H4 (cell line): Measurements from ENCODE around the gene PAGE2B. TPM values are rescaled to one million over a fixed set of nuclear protein-coding genes. Genes with fewer than 3 reads are reported as not detected.
A peak's percentile ranks its signal among the peaks of the same experiment; 100 is the strongest.
"Not testable (repeated sequence)": the region's sequence is repeated elsewhere in the genome, so short reads cannot be mapped to it uniquely, and the experiment has no call there.

Experiments used
- DNase-seq: peaks from one replicate; pipeline ENCODE4 v3.0.0-alpha.2; 2015; ENCODE audit warnings: low spot score
- total RNA-seq: library from RNA; depleted of rRNA; stranded (reverse); fragments of >200 nt; shearing (Covaris generic); gene quantifications from 2 replicates; pipeline ENCODE4 v1.2.3, GENCODE V29; 2014; rRNA removed

PAGE2B gene
- total RNA-seq, 1 experiment from 2014 or later = not detected

GRCh38 chrX:55109306-55109705 is 34.5 kb downstream of the PAGE2B start:
- peak; percentile 4 for DNase-seq

GRCh38 chrX:55111578-55112254 is 36.9 kb downstream of the PAGE2B start:
- DNase-seq = no peak

- not testable (repeated sequence) for DNase-seq
Observed at GRCh38 chrX:55116589-55116988, 41.8 kb downstream of the PAGE2B start.

- no peak for DNase-seq
Observed at GRCh38 chrX:55118574-55118973, 43.7 kb downstream of the PAGE2B start.

GRCh38 chrX:55119271-55119670 is 44.4 kb downstream of the PAGE2B start:
- no peak for DNase-seq

GRCh38 chrX:55119712-55120111 is 44.9 kb downstream of the PAGE2B start:
- peak; percentile 4 for DNase-seq

- DNase-seq = no peak
Observed at GRCh38 chrX:55120761-55121358, 46.0 kb downstream of the PAGE2B start.

- no peak for DNase-seq
Observed at GRCh38 chrX:55123900-55124299, 49.1 kb downstream of the PAGE2B start.

GRCh38 chrX:55127692-55128091 is 52.9 kb downstream of the PAGE2B start:
- DNase-seq = peak; percentile 11

Other genes with a start within 250 kb of the PAGE2B start
- 13.9 and 16.3 TPM in 2 replicates for gene TRO, start 154.2 kb upstream of the PAGE2B start, total RNA-seq
- not detected in 2 replicates for gene PFKFB1, start 80.8 kb upstream of the PAGE2B start, total RNA-seq
- 20.5 and 30.0 TPM in 2 replicates for gene APEX2, start 74.7 kb upstream of the PAGE2B start, total RNA-seq
- not detected in 2 replicates for gene ALAS2, start 44.1 kb upstream of the PAGE2B start, total RNA-seq
- 0.48 TPM in 1 of 2 replicates, not detected in the other for gene PAGE2, start 14.0 kb downstream of the PAGE2B start, total RNA-seq
- gene PAGE5, start 145.3 kb downstream of the PAGE2B start, total RNA-seq = 37.9 and 40.5 TPM in 2 replicates
- not detected in 2 replicates for gene PAGE3, start 189.9 kb downstream of the PAGE2B start, total RNA-seq